Measurements from ENCODE around the gene C1orf115.
"Not testable (repeated sequence)": the region's sequence is repeated elsewhere in the genome, so short reads cannot be mapped to it uniquely, and the experiment has no call there.

C1orf115 gene

DNA sequence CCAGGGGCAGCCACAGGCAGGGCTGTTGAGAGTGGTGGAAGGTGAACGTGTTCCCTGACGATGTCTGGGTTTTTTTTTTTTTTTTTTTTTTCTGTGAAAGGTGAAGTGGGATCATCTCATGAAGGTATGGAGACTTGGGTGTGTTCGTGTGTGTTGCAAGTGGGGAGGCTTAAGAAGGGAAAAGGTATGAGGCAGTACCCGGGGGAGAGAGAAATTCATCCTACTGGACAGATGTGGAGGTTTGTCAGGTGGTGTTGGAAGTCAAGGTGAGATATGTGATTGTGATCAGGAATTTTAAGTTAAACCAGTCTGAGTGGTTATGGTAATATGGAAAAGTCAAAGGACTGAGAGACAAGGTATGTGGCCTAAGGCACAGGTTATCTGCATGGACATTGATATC, 5.3 kb downstream of the C1orf115 start:
- no peak for DNase-seq

DNA sequence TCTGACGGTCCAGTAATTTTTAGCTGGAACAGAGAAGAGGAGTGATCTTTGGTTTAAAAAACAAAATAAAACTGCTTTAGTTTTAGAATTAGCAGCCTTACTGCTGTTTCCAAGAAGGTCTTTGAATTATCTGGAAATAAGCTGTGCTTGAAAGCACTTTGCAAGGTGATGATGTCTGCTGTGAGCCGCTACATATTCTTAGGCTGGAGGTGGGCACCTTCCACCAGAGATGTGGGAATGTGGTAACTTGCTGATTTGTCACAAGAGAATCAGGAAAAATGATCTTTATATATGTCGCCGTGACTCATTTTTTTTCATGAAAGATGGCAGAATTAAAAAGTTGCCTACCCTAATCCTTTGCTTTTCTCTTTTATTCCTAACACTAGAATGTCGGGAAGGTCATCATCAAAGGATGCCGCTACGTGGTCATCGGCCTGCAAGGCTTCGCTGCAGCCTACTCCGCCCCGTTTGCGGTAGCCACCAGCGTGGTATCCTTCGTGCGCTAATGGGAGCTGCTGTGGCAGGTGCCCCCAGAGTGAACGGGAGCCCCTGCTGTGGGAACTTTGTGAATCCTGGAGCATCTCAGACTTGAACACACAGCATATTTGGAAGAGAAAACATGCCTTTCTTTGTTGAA, 6.2 kb downstream of the C1orf115 start:
- DNase-seq, result no peak

DNA sequence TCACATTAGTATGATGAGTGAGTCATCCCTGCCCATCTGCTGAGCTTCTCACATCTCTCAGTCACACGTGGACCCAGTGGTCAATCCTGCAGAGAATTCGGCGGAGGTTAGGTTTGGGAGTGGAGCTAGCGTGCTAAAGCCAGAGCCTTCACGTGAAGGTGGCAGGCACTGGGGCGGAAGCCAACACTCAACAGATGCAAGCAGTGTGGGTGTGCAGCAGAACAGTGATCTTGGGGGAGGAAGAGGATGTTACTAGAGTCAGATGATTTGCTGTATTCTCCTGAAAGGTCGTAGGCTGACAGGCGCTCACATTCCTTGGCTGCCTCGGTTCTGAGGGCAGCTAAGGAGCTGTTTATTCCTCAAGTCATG, 6.7 kb downstream of the C1orf115 start:
- DNase-seq, result no peak

DNA sequence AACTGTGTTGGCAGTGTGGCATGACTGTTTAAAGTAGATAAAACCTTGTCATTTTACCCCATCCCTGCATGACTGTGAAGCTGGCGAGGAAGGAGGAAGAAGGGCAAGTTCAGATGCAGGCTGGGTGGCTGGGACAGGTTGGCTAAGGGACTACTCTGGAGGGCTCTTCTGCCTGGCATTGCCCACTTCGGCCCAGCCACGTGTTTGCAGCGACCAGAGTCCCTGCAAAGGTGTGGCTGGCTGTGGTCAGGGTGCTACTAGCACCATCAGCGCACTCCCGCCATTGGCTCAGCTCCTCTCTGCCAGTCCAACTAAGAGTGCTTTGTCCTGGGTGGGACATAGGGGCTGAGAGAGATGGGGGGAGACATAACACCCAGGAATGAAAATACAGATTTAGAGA, 7.2 kb downstream of the C1orf115 start:
- DNase-seq, result no peak

DNA sequence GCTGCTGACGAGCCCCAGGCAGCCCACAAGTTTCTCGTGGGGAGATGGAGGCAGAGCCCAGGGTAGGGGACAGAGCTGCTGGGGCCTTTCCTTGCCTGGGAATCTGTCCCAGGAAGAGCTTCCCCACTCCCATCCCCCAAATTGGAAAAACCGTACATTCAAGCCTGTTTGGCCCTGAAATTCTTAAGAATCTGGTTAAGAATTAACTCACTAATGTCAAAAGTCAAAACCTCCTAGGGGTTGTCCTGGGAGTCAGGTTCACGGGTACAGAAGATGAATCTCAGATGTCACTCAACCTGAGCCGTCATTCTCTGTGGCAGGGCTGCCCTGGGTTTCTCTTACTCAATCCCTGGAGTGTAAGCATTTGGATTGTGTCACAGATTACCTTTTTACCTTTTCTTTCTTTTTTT, 8.4 kb downstream of the C1orf115 start:
- no peak for DNase-seq

DNA sequence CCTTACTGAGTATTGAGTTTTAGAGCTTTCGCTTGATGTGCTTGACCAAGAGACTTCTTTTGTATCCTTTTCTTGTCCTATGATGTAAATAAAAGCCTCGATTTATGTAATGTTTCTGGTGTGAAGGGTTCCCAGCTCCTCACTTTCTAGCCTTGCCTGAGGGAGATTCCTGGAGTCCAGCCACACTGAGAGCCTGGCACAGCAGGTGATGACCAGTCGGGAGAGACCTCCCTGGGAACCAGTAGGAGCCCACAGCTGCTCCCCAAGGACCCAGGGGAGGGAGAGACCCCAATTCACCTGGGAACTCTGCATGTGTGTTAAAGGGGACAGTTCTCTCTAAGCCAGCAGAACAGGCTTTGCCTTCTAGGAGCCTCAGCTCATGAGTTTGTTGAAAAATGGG, 8.9 kb downstream of the C1orf115 start:
- no peak for DNase-seq

DNA sequence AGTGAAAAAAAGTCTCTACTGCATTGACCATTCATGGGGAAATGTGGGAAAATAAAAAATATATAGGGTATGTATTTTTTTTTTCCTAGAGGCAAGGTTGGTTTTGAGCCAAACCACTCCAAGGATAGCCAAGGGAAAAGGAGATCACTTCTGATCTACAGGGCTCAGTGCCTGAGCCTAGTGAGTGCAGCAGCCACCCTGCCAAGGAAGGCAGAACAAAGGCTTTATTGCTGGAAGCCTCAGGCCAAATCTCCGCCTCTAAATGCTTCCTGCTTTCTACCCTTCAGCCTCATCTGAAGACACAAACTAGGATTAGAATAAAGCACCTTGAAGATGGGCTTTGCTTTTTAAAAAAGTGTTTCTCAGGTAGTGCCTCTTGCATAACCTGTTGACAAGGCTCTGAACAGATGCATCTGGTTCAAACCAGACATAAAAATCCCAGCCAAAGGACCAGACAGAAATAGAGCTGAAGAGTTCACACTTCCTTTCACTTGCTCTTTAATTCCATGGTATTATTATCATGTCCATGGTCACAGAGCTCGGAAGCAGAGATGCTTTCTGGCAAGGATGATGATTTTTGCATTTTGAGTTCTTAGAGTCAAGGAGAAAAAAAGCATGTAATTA, 10.5 kb downstream of the C1orf115 start:
- DNase-seq, result no peak

DNA sequence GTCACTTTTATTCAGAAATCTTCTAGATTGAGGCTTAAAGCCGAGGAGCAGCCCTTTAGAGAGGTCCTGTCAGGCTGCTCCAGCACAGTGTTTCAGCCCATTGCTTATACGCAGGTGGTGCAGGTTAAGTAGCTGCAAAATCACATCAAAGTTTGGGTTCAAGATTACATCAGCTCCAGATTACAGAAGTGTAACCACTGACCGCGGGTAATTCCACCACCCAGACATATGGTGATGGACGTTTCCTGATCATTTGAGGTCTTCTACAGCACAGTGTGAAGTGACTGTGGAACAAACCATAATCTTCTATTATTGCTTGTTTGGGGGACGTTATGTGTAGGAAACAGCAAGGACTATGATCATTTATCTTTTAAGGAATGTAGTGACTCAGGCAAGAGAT, 11.8 kb downstream of the C1orf115 start:
- DNase-seq, result no peak

DNA sequence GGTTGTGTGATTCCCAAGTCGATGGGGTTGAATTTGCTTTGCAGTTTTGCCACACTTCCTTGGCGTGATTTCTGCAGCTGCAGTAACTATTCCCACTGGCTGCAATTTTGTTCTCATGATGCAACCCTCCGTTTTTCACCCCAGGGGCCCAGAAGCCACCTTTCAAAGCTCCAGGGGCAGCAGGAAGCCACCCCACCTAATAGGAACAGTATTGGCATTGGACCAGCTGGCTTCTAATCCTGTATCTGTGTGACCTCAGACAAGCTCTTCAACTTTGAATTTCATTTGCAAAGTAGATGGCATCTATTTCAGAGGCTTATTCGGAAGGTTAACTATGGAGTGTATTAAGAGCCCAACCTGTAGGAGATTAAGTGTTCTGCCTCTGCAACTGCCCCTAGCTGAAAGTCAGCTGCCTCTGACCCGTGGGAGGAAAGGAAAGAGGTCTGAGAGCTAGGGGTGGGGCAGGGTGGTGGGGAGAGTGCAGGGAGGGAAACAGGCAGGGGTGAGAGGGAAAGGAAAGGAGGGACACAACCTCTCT, 12.6 kb downstream of the C1orf115 start:
- no peak for DNase-seq

DNA sequence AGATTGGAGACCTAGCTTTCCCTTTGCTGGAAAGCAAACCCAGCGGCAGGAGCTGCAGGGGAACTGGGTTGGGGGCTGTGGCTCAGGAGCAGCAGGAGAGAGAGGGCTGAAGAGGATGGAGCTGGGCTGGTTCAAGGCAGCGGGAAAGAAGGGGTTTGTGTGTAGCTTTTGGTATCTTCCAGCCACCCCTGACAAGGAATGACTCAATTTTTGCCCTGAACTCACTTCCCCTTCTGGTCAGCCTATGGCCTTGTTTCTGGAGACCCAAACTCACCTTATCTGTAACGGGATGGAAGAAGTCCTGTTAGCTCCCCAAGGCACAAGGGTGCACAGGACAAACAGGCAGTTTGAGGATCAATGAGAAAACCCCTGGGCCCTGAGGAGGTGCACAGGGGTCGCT, 13.1 kb downstream of the C1orf115 start:
- no peak for DNase-seq

DNA sequence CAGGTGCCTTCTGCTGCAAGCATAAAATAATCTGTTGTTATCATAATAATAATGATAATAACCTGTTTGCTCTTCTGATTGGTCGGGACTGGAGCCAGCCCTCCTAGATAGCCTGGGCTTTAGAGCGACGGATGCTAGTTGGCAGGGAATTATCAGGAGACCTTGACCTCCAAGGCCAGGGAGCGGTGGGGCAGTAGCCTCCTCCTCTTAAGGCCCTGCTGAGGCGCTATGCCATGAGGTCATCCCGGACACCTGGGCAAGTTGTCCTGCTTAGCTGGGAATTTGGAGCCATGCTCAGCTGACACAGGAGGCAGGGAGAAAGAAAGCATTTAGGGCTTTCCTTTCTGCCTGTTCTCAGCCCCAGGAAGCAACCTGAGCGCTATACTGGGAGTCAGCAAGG, 15.6 kb downstream of the C1orf115 start:
- DNase-seq, result no peak

DNA sequence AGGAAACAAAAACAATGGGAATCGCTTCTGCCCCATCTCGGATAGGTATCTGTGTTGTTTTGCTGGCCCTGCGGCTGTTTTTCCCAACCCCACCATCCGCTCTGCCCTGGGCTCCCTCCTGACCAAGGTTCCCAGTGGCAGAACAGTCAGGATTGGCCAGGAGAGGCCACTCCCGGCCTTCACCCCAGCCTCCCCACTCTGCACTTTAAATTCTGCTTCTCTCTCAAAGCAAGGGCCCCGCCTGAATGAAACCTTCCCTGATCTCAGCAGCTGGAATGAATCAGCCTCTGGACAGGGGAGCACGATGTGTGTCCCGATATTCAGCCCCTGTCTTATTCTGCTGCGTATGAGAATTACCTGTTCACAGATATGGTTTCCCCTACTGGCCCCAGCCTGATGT, 16.3 kb downstream of the C1orf115 start:
- DNase-seq, result no peak

DNA sequence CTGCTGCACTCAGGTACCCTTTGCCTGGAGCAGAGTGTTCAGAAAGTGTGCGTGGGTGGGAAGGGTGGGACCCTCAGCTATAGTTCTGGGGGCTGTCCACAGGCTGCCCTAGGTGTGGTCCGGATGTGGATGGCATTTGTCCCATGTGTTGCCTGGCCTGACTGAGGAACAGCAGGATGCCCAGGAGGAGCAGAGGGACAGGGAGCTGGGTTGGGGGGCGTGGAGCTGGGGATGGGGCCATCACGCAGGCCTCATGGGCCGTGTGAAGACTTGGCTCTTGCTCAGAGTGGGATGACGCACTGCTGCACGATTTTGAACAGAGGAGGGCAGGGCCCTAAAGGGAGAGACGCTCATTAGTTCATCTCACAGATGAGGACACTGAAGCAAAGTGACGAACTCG, 17.0 kb downstream of the C1orf115 start:
- no peak for DNase-seq

DNA sequence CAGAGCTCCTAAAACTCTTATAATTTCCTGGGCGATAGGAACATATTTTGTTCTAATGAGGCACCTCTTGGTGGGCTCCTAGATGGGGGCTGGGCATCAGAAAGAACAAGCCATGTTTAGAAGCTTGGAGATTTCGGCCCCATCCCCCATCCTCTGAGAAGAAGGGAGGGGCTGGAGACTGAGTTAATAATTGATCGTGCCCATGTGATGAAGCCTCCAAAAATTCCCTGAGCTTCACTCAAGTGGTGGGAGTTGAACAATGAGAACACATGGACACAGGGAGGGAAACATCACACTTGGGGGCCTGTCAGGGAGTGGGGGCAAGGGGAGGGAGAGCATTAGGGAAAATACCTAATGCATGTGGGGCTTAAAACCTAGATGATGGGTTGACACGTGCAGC, 18.1 kb downstream of the C1orf115 start:
- no peak for DNase-seq

DNA sequence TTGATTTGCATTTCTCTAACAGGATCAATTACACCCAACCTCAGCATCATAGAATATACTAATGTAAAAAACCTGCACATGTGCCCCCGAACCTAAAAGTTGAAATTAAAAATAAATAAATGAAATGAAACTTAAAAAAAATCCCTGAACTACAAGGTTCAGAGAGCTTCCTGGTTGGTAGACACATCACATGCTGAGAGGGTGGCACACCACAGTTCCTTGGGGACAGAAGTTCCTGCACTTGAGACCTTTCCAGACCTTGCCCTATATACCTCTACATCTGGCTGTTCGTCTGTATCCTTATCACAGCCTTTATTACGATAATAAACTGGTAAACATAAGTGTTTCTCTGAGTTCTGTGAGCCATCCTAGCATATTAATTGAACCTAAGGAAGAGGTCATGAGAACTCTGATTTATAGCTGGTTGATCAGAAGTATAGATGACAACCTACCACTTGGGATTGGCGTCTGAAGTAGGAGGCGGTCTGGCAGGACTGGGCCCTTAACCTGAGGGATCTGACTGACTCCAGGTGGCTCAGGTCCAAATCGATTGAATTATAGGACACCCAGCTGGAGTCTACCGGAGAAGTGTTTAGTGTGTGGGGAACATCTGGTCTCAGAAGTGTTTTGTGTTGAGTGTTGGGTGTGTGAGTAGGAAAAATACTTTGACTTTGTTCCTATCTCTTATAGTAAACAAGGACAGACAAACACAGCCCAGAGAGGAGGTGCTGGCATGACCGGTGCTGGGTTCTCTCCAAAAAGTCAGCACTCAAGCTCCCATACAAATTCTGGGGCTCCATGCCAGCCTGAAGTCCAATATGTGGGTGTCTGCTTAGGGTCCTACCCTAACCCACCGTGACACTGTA, 19.0 kb downstream of the C1orf115 start:
- no peak for DNase-seq

DNA sequence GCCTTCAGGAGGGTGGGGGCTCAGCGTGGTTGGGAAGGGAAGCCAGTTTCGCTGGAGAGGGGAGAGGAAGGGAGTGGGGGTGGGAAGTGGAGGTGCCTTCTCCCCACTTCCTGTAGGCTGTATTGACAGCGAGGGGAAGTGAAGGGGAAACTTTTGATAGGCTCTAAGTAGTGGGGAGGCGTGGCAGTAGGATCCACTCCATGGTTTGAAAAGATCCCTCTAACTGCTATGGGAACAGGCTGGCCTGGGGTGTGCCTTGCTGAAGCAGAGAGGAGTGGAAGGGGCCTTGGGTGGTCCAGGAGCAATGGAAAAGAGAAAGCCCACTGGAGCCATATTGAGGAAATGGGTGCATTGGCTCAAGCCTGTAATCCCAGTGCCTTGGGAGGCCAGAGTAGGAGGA, 20.2 kb downstream of the C1orf115 start:
- DNase-seq, result no peak

DNA sequence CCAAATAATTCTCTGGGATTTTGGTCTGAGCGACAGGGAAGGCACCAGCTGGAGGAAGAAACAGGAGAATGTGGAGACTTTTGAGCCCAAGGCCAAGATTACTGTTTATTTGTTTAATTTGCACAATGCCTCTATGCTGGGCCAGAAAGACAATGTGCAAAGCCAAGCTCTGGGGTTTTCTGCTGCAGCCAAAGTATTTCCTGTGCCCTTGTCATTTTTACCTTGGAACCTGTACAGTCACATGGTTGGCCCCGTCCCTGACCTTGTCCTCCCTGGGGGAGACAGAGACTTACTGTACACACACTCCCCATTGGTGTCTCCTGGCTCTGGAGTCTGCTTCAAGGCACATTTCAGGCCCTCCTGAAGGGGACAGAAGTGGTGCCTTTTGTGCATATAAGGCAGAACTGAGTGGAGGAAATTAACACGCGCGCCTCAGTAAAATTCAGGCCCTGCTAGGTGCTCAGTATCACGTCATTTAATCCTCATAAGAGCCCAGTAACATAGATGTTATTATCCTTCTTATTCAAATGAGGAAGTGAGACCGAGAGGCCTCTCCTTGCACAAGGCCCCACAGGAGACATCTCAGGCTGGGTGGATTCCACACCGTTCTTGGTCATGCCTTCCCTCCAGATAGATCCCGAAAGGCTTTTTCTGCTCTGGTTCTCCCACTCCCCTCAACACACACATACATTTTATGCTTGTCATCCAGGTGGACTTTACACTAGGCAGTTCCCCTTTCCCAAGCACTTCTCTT, 21.1 kb downstream of the C1orf115 start:
- DNase-seq, result no peak

DNA sequence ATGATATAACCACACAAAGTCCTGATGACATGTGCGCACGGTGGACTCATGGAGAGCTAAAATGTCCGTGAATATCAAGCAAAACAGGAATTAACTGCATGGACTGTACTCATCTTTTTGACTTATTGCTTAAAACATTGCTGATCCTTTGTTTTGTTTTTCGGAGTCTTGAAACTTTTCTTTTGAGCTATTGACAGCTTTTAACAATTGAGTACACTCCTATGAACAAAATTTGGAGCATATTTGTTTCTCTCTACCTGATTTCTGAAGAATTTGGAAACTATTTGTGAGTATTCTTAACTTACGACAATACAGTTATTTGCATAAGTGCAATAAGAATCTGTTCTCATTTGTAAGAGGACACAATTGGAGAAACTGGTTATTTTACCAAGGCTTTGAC, 25.8 kb downstream of the C1orf115 start:
- not testable (repeated sequence) for DNase-seq

DNA sequence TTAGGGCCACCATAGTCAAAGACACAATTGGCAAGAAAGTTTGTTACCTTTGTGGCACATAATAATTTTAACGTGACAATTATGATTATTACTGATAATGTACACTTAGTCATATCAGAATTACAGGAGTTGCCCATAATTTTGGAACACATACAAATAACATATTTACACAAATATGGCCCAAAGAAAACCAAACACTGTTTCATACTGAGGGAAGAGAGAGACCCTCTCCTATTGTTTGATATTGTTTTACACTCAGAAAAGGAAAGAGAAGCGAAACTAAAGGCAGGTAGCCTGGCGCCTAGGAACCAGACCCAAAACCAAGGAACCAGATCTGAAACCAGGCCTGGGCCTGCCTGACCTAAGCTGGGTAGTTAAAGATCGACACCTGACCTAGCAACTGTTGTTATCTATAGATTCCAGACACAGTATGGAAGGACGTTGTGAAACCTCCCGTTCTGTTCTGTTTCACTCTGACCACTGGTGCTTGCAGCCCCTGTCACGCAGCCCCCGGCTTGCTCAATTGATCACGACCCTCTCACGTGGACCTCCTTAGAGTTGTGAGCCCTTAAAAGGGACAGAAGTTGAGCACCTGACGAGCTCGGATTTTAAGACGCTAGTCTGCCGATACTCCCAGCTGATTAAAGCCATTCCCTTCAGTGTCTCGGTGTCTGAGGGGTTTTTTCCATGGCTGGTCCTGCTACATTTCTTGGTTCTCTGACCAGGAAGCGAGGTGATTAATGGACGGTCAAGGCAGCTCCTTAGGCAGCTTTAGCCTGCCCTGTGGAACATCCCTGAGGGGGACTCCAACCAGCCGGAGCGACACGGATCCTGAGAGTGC, 27.9 kb downstream of the C1orf115 start:
- DNase-seq, result no peak

DNA sequence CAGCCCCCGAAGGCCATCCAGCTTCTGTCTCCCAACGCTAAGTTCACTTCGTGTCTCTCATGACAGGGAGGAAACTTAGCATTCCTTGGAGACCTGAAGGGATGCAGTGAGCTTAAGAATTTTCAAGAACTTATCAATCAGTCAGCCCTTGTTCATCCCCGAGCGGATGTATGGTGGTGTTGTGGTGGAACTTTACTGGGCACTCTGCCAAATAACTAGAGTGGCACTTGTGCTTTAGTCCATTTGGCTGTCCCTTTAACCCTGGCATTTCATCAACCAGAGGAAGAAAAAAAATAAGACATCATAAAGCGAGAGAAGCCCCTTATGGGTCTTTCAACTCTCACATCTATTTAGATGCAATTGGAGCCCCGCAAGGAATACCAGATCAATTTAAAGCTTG, 31.1 kb downstream of the C1orf115 start:
- not testable (repeated sequence) for DNase-seq

DNA sequence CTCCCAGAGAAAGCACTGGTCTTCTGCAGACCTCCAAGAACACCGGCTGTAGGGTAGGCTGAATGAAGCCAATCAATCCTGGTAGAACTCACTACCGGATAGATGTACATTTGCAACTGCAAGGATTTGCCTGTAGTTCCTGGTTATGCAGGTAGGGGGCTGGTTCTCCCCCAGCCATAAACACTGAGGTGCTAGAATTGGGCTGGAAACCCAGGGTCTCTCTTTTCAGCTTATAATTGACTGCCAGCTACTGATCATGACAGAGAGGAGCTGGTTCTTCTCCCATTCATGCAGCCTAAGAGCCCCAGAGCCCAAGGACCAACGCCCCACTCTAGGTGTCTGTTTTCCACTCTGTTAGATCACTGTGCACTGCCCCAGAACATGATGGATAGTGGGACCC, 36.5 kb downstream of the C1orf115 start:
- DNase-seq, result no peak

DNA sequence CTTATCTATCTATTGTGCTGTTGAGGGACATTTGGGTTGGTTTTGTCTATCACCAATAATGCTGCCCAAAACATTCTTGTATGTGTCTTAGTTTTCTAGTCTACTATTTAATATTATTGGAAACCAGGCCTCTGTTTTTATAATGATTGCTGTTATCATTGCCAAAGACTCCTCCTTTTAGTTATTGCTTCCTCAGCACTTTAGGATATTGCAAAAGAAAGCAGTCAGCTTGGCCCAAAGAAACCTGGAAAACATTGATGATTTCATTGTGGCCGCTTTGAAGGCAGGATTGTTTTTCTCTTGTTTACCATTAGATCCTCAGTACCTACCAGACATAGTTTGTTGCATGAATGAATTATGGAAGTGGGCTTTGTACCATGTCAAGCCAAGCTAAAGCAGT, 37.4 kb downstream of the C1orf115 start:
- no peak for DNase-seq
